Calu3 (cell line): ENCODE measurements around the gene FAM204A. TPM values are rescaled to one million over a fixed set of nuclear protein-coding genes. Genes with fewer than 3 reads are reported as not detected.

Experiments used
- BruUV-seq: library from RNA; stranded (reverse); fragments of 400-500 nt; replicated peaks from 2 replicates; lab custom pipeline; 2021; lab: Mats Ljungman, UMichigan
- CTCF ChIA-PET: fragments of 300-600 bp; sonication (Branson Sonifier 250); formaldehyde crosslinking; loops from one replicate; lab custom pipeline; 2022; ENCODE audit warnings: antibody characterized with exemption; lab: Charles Lee
- DNase-seq: peaks from one replicate; pipeline ENCODE4 v3.0.0; 2022
- H3K27ac Mint-ChIP-seq: one replicate; pipeline ENCODE4 v1.8.0; 2022; ENCODE audit warnings: mixed read lengths; ENCODE audit not compliant: unreplicated experiment
- H3K27me3 Mint-ChIP-seq: one replicate; pipeline ENCODE4 v1.8.0; 2022; ENCODE audit warnings: mixed read lengths; ENCODE audit not compliant: unreplicated experiment
- H3K36me3 Mint-ChIP-seq: one replicate; pipeline ENCODE4 v1.8.0; 2022; ENCODE audit warnings: mild to moderate bottlenecking, moderate library complexity, mixed read lengths; ENCODE audit not compliant: insufficient read depth, unreplicated experiment
- H3K4me1 Mint-ChIP-seq: one replicate; pipeline ENCODE4 v1.8.0; 2022; ENCODE audit warnings: mild to moderate bottlenecking, low read depth, mixed read lengths; ENCODE audit not compliant: unreplicated experiment
- H3K4me3 Mint-ChIP-seq: one replicate; pipeline ENCODE4 v1.8.0; 2022; ENCODE audit warnings: mild to moderate bottlenecking, low read depth, moderate library complexity, mixed read lengths; ENCODE audit not compliant: unreplicated experiment
- H3K9me3 Mint-ChIP-seq: one replicate; pipeline ENCODE4 v1.8.0; 2022; ENCODE audit warnings: low read depth, mixed read lengths; ENCODE audit not compliant: unreplicated experiment
- intact Hi-C: fragments of 100-400 bp; cut with micrococcal nuclease; formaldehyde crosslinking; loops from one replicate; pipeline ENCODE4 v1.10.0; 2022; ENCODE audit not compliant: unreplicated experiment
- total RNA-seq: library from RNA; stranded (reverse); gene quantifications from 2 replicates; pipeline ENCODE4 v1.2.3, GENCODE V29; 2022
- TF ChIP-seq, protein P1 (sequence below): fragments of 200-600 bp; IDR thresholded peaks from one replicate; pipeline ENCODE4 v1.8.0; 2022; ENCODE audit warnings: antibody characterized with exemption; ENCODE audit not compliant: unreplicated experiment

FAM204A gene
- total RNA-seq, 1 experiment from 2014 or later, result 34.0 TPM

DNA sequence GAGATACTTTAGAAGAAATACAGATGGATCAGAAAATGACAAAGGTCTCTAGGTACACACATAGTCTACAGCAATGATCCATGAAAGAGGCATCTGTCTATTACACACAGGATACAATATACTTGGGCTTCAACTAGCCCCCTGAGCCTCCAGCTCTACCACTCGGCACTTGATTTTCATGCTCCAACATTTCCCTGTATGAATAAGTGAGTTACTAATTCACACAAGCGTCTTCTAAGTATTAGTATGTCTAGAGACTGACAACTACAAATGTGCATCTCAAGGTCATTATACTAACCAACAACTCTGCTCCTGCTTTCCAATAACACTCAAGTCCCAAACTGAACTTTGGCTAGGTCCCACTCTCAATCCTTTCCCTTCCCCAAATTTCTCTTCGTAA is 8.3 kb downstream of the FAM204A start:
- Mint-ChIP-seq H3K4me1 (no peaks in the 10 kb centered on the region), H3K27ac (no peak overlapping the region), H3K27me3 (no peaks in the 10 kb centered on the region), H3K4me3 (no peak overlapping the region), H3K9me3 (no peaks in the 10 kb centered on the region), H3K36me3 (peaks cover 5% of the 10 kb centered on the region)
- BruUV-seq, result no TSS peak
- CTCF ChIA-PET, result no interaction called here
- intact Hi-C loops, result no loop called here
- TF ChIP-seq, protein P1, sequence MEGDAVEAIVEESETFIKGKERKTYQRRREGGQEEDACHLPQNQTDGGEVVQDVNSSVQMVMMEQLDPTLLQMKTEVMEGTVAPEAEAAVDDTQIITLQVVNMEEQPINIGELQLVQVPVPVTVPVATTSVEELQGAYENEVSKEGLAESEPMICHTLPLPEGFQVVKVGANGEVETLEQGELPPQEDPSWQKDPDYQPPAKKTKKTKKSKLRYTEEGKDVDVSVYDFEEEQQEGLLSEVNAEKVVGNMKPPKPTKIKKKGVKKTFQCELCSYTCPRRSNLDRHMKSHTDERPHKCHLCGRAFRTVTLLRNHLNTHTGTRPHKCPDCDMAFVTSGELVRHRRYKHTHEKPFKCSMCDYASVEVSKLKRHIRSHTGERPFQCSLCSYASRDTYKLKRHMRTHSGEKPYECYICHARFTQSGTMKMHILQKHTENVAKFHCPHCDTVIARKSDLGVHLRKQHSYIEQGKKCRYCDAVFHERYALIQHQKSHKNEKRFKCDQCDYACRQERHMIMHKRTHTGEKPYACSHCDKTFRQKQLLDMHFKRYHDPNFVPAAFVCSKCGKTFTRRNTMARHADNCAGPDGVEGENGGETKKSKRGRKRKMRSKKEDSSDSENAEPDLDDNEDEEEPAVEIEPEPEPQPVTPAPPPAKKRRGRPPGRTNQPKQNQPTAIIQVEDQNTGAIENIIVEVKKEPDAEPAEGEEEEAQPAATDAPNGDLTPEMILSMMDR, result no peak
- DNase-seq, result no peak

DNA sequence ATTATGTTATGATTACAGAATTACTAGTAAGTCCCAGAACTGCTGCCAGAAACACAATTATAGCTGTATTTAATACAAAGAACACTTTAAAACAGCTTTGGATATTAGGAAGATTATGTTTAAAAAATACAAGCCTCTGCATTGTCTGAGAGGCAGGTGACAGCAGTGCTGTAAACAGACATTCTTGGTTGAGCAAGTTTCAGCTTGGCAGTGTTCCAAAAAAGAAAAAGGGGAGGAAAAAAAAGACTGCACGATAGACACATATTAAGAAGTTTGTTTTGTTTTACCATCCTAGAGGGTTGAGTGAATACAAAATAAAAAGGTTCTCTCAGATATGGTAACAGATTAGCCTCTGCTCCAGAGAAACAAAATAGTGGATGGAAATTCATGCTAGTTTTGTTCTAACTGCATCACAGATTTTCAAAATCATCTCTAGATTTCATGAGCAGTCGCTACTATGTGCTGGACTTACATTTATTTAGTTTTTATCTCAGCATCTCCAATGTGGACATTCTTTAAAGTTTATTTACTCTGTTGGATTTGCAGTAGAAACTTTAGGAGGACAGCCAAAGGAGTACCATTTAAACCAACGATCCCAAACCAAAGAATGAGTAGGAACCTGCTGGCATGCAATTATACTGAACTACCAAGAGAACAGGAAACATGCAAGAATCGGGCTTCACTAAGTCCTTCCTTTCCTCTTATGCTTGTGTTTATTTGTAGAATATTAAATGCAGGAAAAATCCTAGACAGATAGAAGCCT is 9.0 kb downstream of the FAM204A start:
- peak; percentile 18 for DNase-seq

DNA sequence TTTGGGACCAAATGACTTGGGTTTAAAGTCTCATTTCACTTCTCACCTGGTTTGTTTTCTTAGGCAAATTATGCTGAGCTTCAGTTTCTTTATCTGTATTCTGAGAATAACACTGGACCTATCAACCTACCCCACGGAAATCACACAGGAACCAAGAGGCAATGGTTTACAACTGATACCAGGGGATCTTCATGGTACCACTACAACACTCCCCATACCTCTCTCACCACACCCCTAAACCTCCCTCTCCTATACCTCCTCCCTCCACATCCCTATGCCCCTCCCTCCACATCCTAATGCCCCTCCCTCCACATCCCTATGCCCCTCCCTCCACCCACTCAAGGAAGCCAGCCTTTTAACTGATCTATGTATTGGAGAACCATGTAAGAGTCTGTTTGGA is 9.9 kb downstream of the FAM204A start:
- intact Hi-C loops, result no loop called here
- no peaks in the 10 kb centered on the region for H3K4me1 Mint-ChIP-seq
- no peaks in the 10 kb centered on the region for H3K9me3 Mint-ChIP-seq
- no peak for DNase-seq
- H3K27me3 Mint-ChIP-seq, result no peaks in the 10 kb centered on the region
- H3K36me3 Mint-ChIP-seq, result peaks cover 5% of the 10 kb centered on the region
- CTCF ChIA-PET, result no interaction called here
- H3K27ac Mint-ChIP-seq, result no peak overlapping the region
- H3K4me3 Mint-ChIP-seq, result no peak overlapping the region
- TF ChIP-seq, protein P1, result no peak
- no TSS peak for BruUV-seq

More for the DNA sequence above, 9.0 kb downstream of the FAM204A start:
- Mint-ChIP-seq H3K27ac (no peak overlapping the region), H3K4me1 (no peaks in the 10 kb centered on the region), H3K9me3 (no peaks in the 10 kb centered on the region), H3K4me3 (no peak overlapping the region), H3K27me3 (no peaks in the 10 kb centered on the region), H3K36me3 (peaks cover 5% of the 10 kb centered on the region)
- TF ChIP-seq, protein P1, result no peak
- CTCF ChIA-PET, result no interaction called here
- intact Hi-C loops, result no loop called here
- no TSS peak for BruUV-seq

DNA sequence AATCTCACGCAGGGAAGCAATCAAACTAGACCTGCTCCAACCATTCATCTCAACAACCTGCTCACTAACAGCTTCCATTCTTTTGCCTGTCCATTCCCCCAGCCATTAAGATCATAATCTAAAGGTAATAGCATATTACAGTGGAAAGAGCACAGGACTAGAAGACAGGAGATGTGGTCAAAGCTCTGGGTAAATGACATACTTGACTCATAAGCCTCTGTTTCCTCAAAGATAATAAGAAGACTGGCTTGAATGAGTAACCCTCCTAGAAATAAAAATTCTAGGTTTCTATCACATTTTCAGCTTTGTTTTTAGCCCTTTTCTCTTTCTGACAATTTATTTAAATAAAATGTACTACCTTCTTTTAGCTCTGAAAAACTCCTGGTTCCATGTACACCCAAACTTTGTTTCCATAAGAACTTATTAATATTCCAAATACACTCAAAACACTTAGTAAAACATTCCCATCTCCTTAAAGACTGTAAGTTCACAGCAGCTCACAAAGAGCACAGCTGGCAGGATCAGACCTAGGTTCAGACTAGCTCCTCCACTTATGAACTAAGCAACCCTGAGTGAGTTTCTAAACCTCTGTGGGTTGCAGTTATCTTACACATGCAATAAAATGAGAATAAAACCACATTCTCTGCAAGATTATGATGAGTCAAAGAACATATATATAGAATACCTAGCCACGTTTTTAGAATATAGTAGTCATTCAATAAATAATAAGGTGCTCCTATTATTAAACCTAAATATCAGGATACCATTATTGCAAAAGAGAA is 11.6 kb downstream of the FAM204A start:
- Mint-ChIP-seq H3K36me3 (no peaks in the 10 kb centered on the region), H3K4me1 (no peaks in the 10 kb centered on the region), H3K27me3 (no peaks in the 10 kb centered on the region), H3K27ac (no peak overlapping the region), H3K4me3 (no peak overlapping the region), H3K9me3 (no peaks in the 10 kb centered on the region)
- DNase-seq, result no peak
- BruUV-seq, result no TSS peak
- CTCF ChIA-PET, result no interaction called here
- TF ChIP-seq, protein P1, result no peak
- intact Hi-C loops, result no loop called here
